SK-N-SH treated with all-trans-retinoic acid at 6 μM for 48 hours (cell line): Measurements from ENCODE around the gene CDIPT.

Experiments used
- ATAC-seq: fragments of 200-7000 bp; cut with Tn5 transposase; 3 replicates; pipeline ENCODE4 v1.9.1; 2020; ENCODE audit warnings: mild to moderate bottlenecking, moderate library complexity
- ARNTL ChIP-seq: fragments of 450-650 bp; formaldehyde crosslinking; IDR thresholded peaks from 2 replicates; pipeline ENCODE4 v1.5.0; 2020; ENCODE audit warnings: low read depth, mild to moderate bottlenecking, moderate library complexity, borderline replicate concordance
- BACH2 ChIP-seq: fragments of 250-450 bp; sonication (Bioruptor Pico); IDR thresholded peaks from 2 replicates; pipeline ENCODE4 v1.9.0; 2021; ENCODE audit warnings: mild to moderate bottlenecking, borderline replicate concordance
- CSDC2 ChIP-seq: fragments of 250-450 bp; sonication (Bioruptor Pico); IDR thresholded peaks from 2 replicates; pipeline ENCODE4 v1.5.0; 2020; ENCODE audit warnings: mild to moderate bottlenecking, moderate library complexity
- ESRRG ChIP-seq: fragments of 250-450 bp; sonication (Bioruptor Pico); IDR thresholded peaks from 2 replicates; pipeline ENCODE4 v1.6.1; 2021; ENCODE audit warnings: mild to moderate bottlenecking
- ISL1 ChIP-seq: fragments of 250-450 bp; sonication (Bioruptor Pico); IDR thresholded peaks from 2 replicates; pipeline ENCODE4 v2.1.2; 2022; ENCODE audit warnings: mild to moderate bottlenecking, moderate library complexity
- OSR1 ChIP-seq: fragments of 250-450 bp; sonication (Bioruptor Pico); IDR thresholded peaks from 2 replicates; pipeline ENCODE4 v1.8.0; 2022; ENCODE audit warnings: moderate library complexity, mild to moderate bottlenecking, inconsistent platforms
- RARB ChIP-seq: fragments of 250-450 bp; sonication (Bioruptor Pico); IDR thresholded peaks from 2 replicates; pipeline ENCODE4 v1.8.0; 2021; ENCODE audit warnings: mild to moderate bottlenecking, moderate library complexity
- TCF4 ChIP-seq: fragments of 250-450 bp; sonication (Bioruptor Pico); IDR thresholded peaks from 2 replicates; pipeline ENCODE4 v1.8.0; 2021; ENCODE audit warnings: mild to moderate bottlenecking, moderate library complexity, borderline replicate concordance
- TOX ChIP-seq: fragments of 250-450 bp; sonication (Bioruptor Pico); IDR thresholded peaks from 2 replicates; pipeline ENCODE4 v1.8.0; 2021; ENCODE audit warnings: mild to moderate bottlenecking, moderate library complexity, borderline replicate concordance
- ZC3H10 ChIP-seq: fragments of 250-450 bp; sonication (Bioruptor Pico); IDR thresholded peaks from 2 replicates; pipeline ENCODE4 v1.5.1; 2021; ENCODE audit warnings: mild to moderate bottlenecking, moderate library complexity
- ZFP3 ChIP-seq: fragments of 250-450 bp; sonication (Bioruptor Pico); IDR thresholded peaks from 2 replicates; pipeline ENCODE4 v1.5.0; 2020; ENCODE audit warnings: mild to moderate bottlenecking, moderate library complexity
- ZFP30 ChIP-seq: fragments of 450-650 bp; formaldehyde crosslinking; IDR thresholded peaks from 2 replicates; pipeline ENCODE4 v1.5.0; 2022; ENCODE audit warnings: mild to moderate bottlenecking, moderate library complexity
- ZNF565 ChIP-seq: fragments of 450-650 bp; formaldehyde crosslinking; conservative IDR thresholded peaks from 2 replicates; pipeline ENCODE4 v1.5.0; 2020; ENCODE audit warnings: low read depth, mild to moderate bottlenecking, moderate library complexity
- ZNF70 ChIP-seq: fragments of 450-650 bp; formaldehyde crosslinking; IDR thresholded peaks from 2 replicates; pipeline ENCODE4 v1.5.0; 2020; ENCODE audit warnings: mild to moderate bottlenecking, moderate library complexity
- ZNF8 ChIP-seq: fragments of 450-650 bp; formaldehyde crosslinking; IDR thresholded peaks from 2 replicates; pipeline ENCODE4 v1.5.0; 2020; ENCODE audit warnings: mild to moderate bottlenecking, moderate library complexity
- TF ChIP-seq, protein P1 (sequence below): fragments of 250-450 bp; sonication (Bioruptor Pico); IDR thresholded peaks from 2 replicates; pipeline ENCODE4 v1.5.1; 2021; ENCODE audit warnings: mild to moderate bottlenecking, moderate library complexity
- TF ChIP-seq, protein P2 (sequence below): fragments of 250-450 bp; sonication (Bioruptor Pico); IDR thresholded peaks from 2 replicates; pipeline ENCODE4 v1.8.0; 2021; ENCODE audit warnings: low read depth, mild to moderate bottlenecking, moderate library complexity, borderline replicate concordance
- TF ChIP-seq, protein P3 (sequence below): fragments of 250-450 bp; sonication (Bioruptor Pico); IDR thresholded peaks from 2 replicates; pipeline ENCODE4 v1.5.0; 2020; ENCODE audit warnings: mild to moderate bottlenecking, moderate library complexity
- TF ChIP-seq, protein P4 (sequence below): fragments of 250-450 bp; sonication (Bioruptor Pico); IDR thresholded peaks from 2 replicates; pipeline ENCODE4 v1.5.1; 2020; ENCODE audit warnings: low read depth, mild to moderate bottlenecking, moderate library complexity

The CDIPT gene

DNA sequence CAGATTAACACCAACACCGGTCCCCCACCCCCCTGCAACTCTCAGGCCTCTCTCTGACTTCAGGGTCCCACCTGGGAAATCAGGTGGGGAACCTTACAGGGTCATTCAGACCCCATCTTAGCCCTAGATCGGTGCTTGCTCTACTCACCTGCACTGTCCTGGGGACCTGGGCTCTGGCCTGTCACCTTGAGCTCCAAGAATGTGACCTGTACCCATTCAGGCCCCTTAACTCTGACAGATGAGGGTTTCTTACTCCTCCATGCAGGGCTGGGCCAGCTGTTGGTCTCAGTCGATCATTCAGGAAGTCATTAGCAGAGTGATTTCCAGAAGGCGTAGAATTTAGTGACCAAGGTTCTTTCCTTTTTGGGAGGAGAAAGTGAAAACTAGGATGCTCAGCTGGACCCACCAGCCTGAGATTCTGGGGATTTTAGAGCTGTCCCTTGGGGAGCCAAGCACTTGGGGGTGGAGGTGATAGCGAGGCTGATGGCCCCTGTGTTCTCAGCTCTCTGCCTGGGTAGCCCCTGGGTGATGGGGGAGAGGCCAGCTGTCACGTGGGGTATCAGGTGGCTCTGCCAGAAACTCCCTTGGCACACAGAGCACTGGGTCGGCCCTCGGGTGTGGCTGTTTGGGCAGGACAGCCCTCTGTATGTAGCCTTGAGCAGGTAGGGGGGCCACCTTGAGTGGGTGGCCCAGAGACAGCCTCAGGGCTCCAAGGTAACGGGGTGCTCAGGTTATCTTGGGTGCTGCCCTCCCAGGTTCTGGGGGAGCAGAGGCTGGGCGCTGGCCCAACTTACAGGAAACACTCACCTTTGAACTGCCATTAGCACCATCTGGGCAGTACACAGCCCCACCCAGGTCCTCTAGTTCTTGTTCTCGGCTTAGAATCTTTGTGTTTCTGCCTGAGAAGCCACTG, 42.0 kb downstream of the CDIPT start:
- TF ChIP-seq ZNF565 = no peak
- TF ChIP-seq TOX (CRISPR knock-in tag) = no peak
- TF ChIP-seq, protein P1, sequence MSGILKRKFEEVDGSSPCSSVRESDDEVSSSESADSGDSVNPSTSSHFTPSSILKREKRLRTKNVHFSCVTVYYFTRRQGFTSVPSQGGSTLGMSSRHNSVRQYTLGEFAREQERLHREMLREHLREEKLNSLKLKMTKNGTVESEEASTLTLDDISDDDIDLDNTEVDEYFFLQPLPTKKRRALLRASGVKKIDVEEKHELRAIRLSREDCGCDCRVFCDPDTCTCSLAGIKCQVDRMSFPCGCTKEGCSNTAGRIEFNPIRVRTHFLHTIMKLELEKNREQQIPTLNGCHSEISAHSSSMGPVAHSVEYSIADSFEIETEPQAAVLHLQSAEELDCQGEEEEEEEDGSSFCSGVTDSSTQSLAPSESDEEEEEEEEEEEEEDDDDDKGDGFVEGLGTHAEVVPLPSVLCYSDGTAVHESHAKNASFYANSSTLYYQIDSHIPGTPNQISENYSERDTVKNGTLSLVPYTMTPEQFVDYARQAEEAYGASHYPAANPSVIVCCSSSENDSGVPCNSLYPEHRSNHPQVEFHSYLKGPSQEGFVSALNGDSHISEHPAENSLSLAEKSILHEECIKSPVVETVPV = no peak
- TF ChIP-seq RARB (CRISPR knock-in tag) = no peak
- no peak for TF ChIP-seq ISL1 (CRISPR knock-in tag)
- TF ChIP-seq TCF4 (CRISPR knock-in tag) = no peak
- no peak for TF ChIP-seq BACH2 (CRISPR knock-in tag)
- TF ChIP-seq ZC3H10 (CRISPR knock-in tag) = no peak
- TF ChIP-seq ZFP3 (CRISPR knock-in tag) = no peak
- TF ChIP-seq, protein P2, sequence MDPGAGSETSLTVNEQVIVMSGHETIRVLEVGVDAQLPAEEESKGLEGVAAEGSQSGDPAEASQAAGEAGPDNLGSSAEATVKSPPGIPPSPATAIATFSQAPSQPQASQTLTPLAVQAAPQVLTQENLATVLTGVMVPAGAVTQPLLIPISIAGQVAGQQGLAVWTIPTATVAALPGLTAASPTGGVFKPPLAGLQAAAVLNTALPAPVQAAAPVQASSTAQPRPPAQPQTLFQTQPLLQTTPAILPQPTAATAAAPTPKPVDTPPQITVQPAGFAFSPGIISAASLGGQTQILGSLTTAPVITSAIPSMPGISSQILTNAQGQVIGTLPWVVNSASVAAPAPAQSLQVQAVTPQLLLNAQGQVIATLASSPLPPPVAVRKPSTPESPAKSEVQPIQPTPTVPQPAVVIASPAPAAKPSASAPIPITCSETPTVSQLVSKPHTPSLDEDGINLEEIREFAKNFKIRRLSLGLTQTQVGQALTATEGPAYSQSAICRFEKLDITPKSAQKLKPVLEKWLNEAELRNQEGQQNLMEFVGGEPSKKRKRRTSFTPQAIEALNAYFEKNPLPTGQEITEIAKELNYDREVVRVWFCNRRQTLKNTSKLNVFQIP (CRISPR knock-in tag) = no peak
- TF ChIP-seq, all 23 proteins: peak for 0
- no peak for ATAC-seq

DNA sequence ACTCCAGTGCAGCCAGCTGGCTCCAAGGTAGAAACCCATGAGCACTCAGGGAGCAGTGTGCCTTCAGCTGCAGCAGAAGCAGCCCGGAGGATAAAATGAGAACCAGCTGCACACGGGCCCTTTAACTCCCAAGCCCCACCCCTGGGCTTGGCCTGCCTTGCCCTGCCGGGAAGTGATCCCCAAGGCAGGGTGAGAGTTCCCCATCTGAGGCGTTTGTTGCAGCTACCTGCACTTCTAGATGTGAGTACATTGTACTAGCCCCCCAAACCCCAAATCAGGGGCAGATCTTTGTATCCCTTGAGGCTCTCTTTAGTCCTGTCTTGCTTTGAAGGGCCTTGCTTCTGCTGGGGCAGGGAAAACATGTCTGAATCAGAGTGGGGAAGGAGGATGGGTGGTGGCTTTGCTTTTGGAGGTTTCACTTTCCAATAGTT, 42.7 kb downstream of the CDIPT start, which contains the start of gene MVP:
MVP (plus strand) TSS at position 192 of the 431 bp plus-strand sequence. CDS start 10,088 bp downstream, outside the sequence.
- peak; percentile 67 for ATAC-seq
- TF ChIP-seq, protein P3, sequence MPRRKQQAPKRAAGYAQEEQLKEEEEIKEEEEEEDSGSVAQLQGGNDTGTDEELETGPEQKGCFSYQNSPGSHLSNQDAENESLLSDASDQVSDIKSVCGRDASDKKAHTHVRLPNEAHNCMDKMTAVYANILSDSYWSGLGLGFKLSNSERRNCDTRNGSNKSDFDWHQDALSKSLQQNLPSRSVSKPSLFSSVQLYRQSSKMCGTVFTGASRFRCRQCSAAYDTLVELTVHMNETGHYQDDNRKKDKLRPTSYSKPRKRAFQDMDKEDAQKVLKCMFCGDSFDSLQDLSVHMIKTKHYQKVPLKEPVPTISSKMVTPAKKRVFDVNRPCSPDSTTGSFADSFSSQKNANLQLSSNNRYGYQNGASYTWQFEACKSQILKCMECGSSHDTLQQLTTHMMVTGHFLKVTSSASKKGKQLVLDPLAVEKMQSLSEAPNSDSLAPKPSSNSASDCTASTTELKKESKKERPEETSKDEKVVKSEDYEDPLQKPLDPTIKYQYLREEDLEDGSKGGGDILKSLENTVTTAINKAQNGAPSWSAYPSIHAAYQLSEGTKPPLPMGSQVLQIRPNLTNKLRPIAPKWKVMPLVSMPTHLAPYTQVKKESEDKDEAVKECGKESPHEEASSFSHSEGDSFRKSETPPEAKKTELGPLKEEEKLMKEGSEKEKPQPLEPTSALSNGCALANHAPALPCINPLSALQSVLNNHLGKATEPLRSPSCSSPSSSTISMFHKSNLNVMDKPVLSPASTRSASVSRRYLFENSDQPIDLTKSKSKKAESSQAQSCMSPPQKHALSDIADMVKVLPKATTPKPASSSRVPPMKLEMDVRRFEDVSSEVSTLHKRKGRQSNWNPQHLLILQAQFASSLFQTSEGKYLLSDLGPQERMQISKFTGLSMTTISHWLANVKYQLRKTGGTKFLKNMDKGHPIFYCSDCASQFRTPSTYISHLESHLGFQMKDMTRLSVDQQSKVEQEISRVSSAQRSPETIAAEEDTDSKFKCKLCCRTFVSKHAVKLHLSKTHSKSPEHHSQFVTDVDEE (CRISPR knock-in tag) = no peak
- TF ChIP-seq ISL1 (CRISPR knock-in tag) (no peak), TCF4 (CRISPR knock-in tag) (no peak), ZNF565 (no peak), ARNTL (no peak), ZFP30 (no peak), OSR1 (CRISPR knock-in tag) (no peak), BACH2 (CRISPR knock-in tag) (no peak), ESRRG (CRISPR knock-in tag) (no peak), ZNF70 (CRISPR knock-in tag) (no peak), ZC3H10 (CRISPR knock-in tag) (no peak), TOX (CRISPR knock-in tag) (no peak), ZFP3 (CRISPR knock-in tag) (no peak), ZNF8 (CRISPR knock-in tag) (no peak), CSDC2 (CRISPR knock-in tag) (no peak), RARB (CRISPR knock-in tag) (no peak)
- TF ChIP-seq, protein P1 = no peak
- TF ChIP-seq, protein P2 (CRISPR knock-in tag) = no peak
- TF ChIP-seq, protein P4, sequence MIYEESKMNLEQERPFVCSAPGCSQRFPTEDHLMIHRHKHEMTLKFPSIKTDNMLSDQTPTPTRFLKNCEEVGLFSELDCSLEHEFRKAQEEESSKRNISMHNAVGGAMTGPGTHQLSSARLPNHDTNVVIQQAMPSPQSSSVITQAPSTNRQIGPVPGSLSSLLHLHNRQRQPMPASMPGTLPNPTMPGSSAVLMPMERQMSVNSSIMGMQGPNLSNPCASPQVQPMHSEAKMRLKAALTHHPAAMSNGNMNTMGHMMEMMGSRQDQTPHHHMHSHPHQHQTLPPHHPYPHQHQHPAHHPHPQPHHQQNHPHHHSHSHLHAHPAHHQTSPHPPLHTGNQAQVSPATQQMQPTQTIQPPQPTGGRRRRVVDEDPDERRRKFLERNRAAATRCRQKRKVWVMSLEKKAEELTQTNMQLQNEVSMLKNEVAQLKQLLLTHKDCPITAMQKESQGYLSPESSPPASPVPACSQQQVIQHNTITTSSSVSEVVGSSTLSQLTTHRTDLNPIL (CRISPR knock-in tag) = no peak
